CD4-positive, alpha-beta T cell treated with Interleukin-6 at 100 ng/mL for 8 hours (primary cell): ENCODE data around the gene PILRB.
"Not testable (repeated sequence)": the region's sequence is repeated elsewhere in the genome, so short reads cannot be mapped to it uniquely, and the experiment has no call there.

Experiments used
- DNase-seq: peaks from one replicate; pipeline ENCODE4 v3.0.0-alpha.2; 2020; ENCODE audit warnings: mixed read lengths, low spot score

Gene PILRB

DNA sequence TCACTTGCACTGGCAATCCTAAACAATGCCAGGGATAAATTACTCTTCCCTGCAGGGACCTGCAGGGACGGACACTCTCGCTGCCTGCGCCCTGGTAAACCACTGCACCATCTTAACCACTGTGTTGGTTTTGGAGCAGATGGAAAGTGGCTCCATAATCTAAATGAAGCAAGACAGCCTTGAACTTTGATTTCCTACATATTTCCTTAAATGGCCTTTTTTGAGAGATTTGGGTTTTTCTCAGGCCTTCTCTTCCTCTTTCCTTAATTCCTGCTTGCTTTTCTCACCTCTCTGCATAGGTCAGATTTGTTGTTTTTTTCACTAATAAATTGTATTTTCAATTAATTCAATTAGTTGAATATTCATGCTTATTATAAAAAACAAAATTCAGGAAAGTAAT, 18.1 kb downstream of the PILRB start:
- DNase-seq: no peak

DNA sequence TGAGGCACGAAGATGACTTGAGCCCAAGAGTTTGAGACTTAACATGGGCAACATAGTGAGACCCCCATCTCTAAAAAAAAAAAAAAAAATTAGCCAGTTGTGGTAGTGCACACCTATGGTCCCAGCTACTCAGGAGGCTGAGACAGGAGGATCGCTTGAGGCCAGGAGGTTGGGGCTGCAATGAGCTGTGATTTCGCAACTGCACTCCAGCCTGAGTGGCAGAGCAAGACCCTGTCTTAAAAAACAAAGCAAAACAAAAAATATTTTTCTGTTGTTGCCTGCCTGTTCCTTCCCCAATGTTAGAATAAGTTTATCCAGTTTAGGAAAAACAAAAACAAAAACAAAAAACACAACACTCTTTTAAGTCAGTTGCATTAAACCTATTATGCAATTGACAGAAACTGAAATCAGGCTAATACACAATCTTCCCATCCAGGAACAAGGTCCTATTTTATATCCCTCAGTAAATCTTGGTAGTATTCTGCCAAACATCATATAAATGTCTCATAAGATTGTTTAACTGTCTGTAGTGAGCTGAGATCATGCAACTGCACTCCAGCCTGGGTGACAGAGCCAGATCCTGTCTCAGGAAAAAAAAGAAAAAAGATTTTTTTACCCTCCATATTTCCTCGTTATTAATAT, 20.3 kb downstream of the PILRB start:
- no peak for DNase-seq

DNA sequence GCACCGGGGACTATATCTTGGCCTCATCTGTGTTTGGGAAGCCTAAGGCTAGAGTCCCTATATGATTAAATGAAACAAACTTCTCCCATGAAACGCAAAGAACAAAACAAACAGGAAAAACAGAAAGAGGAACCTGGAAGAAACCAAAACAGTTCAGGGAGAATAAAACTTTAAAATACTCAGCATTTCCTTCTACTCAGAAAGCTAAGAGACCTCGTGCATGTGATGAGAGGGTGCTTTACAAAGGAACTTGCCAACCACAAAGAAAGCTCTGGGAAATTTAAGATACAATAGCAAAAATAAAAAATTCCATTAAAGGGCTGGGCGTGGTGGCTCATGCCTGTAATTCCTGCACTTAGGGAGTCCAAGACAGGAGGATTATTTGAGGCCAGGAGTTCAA, 22.3 kb downstream of the PILRB start:
- DNase-seq: no peak

DNA sequence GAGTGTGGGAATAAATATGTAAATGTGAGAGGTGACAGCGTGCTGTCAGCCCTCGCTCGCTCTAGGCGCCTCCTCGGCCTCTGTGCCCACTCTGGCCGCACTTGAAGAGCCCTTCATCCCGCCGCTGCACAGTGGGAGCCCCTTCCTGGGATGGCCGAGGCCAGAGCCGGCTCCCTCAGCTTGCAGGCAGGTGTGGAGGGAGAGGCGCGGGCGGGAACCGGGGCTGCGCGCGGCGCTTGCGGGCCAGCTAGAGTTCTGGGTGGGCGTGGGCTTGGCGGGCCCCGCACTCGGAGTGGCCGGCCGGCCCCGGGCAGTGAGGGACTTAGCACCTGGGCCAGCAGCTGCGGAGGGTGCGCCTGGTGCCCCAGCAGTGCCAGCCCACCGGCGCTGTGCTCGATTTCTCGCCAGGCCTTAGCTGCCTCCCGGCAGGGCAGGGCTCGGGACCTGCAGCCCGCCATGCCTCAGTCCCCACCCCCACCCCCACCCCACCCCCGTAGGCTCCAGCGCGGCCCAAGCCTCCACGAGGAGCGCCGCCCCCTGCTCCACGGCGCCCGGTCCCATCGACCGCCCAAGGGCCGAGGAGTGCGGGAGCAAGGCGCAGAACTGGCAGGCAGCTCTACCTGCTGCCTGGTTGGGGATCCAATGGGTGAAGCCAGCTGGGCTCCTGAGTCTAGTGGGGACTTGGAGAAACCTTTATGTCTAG, 23.8 kb downstream of the PILRB start:
- not testable (repeated sequence) for DNase-seq

DNA sequence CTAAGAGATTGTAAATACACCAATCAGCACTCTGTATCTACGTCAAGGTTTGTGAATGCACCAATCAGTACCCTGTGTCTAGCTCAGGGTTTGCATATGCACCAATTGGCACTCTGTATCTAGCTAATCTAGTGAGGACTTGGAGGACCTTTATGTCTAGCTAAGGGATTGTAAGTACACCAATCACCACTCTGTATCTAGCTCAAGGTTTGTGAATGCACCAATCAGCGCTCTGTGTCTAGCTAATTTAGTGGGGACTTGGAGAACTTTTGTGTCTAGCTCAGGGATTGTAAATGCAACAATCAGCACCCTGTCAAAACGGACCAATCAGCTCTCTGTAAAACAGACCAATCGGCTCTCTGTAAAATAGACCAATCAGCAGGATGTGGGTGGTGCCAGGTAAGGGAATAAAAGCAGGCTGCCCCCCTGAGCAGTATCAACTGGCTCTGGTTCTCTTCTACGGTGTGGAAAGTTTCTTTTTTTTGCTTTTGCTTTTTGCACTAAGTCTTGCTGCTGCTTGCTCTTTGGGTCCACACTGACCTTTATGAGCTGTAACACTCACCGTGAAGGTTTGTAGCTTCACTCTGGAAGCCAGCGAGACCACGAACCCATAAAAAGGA, 24.4 kb downstream of the PILRB start:
- not testable (repeated sequence) for DNase-seq

DNA sequence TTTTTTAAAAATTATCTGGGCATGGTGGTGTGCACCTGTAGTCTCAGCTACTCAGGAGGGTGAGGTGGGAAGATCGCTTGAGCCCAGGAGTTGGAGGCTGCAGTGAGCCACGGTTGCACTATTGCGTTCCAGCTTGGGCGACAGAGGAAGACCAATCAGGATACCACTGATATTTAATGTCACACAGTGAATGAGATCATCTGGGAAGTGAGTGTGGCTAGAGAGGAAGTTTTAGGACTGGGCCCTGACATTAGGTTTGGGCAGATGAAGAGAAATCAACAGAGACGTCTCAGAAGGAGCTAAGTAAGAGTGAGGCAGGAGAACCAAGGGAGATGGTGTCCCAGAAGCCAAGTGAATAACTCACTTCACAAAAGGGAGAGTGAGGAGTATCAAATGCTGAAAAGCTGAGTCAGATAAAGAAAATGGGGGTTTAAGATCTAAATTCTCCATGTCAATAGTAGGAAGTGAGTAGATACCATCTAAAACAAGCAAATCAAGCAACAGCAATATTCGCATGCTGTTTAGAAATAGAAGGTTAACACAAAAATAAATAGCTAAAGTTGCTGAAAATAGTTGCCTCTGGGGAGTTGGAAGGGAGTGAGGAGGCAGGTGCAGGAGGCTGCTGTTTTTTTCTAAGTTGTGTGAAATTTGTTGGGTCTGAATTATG, 26.8 kb downstream of the PILRB start:
- no peak for DNase-seq

DNA sequence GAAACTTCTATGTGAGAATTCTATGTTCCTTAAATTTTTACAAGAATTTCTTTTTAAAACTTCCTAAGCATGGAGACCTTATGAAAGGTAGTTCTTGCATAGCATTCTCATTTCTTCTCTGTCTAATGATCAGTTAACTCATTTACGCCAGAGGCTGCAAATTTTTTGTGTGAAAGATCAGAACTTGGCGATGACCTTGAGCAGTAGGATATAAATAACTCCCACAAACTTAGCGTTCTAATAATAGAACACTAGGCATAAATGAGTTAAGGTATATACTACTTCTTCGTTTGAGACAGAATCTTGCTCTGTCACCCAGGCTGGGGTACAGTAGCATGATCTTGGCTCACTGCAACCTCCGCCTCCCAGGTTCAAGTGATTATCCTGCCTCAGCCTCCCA, 29.0 kb downstream of the PILRB start:
- DNase-seq: no peak

DNA sequence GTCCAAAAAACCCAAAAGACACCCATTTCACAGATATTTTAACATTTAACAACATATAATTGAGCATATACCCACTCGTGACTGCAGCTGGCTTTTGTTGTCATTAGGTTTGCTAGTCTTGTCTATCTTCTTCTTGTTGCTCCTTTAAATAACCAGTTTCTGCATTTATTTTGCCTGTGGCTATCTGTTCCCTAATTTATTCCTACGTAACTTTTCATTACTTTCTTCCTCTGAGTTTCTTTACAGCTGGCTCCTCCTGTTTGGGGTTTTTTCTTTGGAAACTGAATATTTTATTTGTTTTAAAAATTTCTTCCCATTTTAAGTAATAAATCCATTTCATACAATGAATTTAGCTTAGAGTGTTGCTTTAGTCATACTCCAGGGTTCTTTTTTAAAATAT, 29.8 kb downstream of the PILRB start:
- no peak for DNase-seq

DNA sequence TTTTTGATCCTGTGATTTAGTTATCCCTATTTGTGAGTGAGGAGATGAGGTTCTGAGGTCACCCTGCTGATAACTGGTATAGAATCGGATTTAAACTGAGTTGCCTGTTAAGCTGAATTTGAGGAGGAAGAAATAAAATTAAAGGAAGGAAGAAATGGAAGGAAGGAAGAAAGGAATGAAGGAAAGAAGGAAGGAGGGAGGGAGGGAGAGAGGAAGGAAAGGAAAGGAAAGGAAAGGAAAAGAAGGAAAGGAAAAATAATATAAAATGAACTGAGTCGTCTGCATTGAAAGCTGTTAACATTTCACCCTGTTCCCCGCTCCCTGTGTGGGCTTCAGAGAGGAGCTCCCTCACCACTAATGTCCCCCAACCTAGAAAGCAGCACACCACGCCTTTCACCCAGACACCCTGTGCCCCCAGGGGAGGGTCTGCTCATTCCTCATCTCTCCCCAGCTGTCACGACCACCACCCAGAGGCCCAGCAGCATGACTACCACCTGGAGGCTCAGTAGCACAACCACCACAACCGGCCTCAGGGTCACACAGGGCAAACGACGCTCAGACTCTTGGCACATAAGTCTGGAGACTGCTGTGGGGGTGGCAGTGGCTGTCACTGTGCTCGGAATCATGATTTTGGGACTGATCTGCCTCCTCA, 31.6 kb downstream of the PILRB start:
- no peak for DNase-seq

DNA sequence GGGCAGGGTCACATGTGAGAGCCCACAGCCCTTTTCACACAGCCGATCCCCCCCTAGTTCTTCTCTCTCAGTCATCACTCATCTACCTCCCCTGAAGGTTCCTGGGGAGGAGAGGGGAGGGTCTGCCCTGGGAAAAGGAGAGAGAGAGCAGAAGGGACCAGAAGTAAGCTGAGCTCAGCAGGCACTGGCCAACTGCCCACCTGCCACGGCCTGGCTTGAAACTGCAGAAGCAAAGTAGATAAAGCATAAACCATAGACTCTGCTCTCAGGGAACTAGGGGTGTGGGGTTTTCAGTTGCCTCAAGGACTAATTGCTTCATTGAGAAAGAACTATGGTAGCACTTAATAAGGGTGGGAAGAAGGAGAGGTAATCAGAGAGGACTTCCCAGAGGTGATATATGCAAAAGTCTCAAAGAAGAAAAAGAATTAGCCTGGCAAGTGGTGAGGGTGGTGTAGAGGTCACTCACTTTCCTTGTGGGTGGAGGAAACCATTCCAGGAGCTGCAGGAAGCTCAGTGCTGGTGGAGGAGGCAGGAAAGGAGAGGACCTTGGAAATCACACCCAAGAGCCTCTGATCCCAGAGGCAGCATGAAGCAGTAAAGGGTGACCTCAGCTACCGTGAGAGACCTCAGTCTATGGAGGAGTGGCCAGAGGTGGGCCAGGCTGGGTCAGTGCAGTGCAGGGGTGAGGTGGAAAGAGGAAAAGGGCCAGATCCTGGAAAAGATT, 32.5 kb downstream of the PILRB start:
- DNase-seq: no peak

DNA sequence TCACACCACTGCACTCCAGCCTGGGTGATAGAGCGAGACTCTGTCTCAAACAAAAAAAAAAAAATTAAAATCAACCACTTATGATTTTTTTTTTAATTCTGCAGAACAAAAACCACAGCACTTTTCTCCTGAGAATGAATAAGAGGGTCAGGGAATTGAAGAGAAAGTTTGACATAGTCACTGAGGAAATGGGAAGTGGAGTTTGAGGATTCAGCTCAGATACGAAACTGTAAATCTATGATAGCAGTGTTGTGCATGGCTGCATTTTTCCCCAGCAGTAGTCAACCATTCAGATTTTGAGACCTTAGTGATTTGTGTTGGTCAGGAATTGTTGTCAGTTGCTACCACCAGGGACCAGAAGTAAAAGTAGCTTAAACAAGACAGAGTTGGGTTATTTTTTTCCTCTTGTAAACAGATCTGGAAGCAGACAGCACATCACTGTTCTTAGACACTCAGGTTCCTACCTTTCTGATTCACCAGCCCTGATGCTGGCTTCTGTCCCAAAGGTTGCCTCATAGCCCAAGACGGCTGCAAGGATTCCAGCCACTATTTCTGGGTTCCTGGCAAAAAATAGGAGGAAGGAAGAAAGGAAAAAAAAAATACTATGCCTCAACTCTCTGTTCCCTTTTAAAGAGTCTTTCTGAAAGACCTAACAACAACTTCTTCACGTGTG, 35.5 kb downstream of the PILRB start:
- DNase-seq: no peak

DNA sequence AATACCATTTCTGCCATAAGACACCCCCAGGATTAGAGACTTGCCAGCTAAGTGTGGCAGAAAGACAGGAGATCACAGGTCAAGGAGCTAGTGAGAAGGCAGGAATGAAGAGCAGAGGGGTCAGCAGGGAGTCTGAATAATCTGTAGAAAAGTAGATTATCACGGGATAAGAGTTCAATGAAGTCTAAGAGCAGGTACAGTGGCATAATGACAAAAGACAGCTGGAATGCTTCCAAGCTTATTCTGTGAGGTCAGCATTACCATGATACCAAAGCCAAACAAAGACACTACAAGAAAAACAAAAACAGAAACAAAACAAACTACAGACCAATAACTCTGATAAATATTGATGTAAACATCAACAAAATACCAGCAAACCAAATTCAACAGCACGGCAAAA, 36.2 kb downstream of the PILRB start:
- no peak for DNase-seq

DNA sequence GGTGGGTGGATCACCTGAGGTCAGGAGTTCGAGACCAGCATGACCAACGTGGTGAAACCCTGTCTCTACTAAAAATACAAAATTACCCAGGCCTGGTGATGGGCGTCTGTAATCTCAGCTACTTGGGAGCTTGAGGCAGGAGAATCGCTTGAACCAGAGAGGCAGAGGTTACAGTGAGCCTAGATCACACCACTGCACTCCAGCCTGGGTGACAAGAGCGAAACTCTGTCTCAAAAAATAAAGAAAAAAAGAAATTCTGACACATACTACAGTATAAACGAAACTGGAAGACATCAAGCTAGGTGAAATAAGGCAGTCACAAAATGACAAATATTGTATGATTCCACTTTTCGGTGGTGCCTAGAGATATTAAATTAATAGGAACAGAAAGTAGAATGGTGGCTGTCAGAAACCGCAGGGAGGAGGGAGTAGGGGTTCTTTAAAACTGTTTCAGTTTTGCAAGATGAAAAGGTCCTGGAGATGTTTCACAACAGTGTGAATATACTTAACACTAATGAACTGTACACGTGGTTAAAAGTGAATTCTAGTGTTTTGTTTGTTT, 38.6 kb downstream of the PILRB start:
- DNase-seq: peak; percentile 45

DNA sequence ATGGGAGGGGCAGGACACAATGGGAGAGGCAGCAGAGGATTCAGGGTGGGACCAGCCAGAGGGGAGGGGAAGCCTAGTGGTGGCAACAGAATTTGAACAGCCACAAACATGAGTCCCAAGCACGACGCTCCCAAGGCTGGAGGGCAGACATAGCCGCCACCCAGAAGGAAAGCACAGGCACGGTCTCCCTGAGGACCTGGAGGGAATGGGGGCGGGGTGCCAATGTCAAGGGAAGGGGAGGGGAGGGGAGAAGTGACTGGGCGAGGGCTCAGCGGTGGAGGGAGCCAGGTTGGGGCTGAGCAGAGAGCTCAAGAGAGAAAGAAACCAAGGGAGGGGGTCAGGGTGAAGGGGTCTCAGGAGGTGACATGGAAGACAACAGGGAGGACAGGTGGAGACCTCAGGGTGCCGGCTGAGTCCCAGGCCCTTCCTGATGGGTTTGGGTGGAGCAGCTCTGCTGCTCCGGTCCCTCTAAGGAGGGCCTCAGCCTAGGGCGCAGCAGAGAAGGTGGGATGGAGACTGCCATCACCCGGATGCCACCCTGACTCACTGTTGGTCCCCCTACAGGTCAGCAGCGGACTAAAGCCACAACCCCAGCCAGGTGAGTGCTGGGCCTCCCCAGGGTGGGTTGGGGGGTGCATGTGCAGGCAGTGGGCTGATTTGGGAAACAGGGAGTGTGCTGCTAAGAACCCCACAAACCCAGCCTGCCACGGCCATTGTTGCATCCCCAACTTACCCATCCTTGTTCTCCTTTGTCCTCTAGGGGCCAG, 39.6 kb downstream of the PILRB start:
- no peak for DNase-seq

DNA sequence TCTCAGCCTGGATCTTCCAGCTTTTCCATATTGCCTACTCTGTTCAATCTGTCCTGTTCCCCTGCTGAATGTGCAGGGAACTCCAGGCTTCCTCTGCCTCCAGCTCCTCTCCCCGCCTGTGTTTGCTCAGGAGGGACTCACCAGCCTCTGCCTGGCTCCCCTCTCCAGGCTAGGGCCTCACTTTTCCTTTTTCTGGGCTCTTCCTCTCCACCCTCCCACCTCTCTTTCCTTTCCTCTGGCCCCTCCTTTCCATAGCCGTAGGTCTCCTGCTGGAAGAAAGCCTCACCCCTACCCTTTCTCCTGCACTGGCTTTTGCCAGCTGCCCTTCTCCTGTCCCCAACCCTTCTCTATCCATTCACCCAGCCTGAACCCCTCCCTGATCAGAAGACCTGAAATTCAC, 40.3 kb downstream of the PILRB start:
- no peak for DNase-seq

DNA sequence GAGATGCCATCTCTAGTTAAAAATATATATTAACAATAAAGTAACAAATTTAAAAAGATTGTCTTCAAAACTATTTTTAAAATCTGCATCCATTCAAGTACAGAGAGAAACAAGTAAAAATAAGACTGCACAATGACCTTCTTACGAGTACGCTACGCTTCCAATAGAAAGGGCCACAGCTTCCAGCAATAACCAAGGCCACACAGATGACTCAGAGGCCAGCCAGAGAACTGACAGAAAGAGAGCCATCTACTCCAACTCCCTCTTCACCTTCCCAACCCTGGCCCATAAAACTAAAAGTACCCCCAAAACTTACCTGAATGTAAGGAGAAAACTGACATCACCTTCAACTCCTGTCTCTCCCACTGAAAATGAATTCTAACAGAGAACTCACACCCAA, 42.1 kb downstream of the PILRB start:
- no peak for DNase-seq

DNA sequence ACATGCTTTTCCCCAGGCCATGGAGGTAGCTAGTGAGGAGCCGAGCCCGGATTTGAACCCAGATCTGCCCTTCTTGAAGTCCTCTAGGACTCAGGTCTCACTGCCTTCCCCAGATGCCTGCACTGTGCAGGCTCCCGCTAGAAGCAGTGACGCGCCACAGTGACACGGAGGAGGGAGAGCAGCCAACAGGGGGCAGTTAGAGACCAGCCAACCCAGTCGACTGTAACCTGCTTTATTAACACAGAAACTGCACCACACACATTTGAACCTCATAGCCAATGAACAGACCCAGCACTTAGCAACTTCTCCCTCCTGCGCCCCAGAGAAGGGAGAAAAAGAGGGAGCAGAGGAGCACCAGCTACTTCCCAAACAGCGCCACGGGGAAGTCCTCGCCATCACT, 42.7 kb downstream of the PILRB start:
- DNase-seq: no peak

DNA sequence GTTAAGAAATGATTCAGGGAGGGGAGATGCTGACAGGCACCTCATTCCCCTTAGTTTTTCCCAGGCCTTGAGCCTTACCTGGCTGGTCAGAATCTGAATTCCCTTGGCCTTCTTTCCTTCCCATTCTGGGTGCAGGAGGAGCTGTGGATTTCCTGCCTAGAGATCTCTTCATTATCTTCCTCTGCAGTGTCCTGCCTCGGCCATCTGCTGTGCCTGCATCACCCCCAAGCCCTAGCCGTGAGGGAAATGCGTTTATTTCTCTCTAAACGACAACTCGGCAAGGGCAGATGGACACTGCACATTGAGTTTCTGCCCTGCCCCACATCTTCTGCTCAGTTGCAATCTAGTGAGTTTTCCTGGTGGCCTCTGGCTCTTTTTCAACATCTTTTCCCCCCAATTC, 43.9 kb downstream of the PILRB start:
- no peak for DNase-seq

DNA sequence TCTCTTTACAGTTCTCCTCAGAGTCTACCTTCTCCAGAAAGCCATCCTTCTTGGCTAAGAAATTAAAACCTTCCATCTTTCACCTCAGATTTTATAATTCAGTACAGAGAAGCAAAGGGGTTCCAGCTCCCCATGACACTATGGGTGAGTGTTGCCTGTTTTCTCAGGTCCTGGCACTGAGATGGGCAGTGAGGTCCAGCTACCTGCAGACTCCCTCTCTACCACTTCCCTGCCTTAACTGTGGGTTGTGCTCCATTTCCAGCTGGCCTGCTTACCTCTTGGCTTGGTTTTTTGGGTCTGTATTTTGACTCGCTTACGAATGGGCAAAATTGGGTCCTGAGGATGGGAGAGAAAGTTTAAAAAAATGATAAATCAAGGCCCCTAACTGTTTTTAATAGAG, 44.3 kb downstream of the PILRB start:
- DNase-seq: no peak

DNA sequence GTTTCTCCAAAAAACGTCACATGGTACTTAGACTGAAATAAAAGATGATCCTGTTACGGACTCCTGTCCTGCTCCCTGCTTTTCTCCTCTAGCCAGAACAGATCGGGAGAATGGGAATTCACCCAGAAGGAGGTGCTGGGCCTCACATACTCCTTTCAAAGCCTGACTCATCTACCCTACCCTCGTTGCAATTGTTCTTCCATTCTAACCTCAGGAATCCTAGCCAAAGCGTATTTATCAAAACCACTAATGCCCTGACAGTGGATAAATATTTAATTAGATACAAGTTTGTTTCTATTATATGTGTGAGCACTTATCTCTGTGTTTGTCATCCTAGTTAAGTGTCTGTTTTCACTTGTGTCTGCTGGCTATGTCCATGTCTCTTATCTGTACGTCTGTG, 48.9 kb downstream of the PILRB start:
- DNase-seq: no peak
